ENCODE data around the gene PERM1. TPM values are rescaled to one million over a fixed set of nuclear protein-coding genes. Genes with fewer than 3 reads are reported as not detected.

Gene PERM1
- total RNA-seq, 2 donors from 2014 or later, result not detected

GRCh38 chr1:943545-944340, 38.1 kb downstream of the PERM1 start:
- no peak overlapping the region for H3K4me3 Mint-ChIP-seq
- no peaks in the 10 kb centered on the region for H3K9me3 ChIP-seq (ENCODE audit: control insufficient read depth, low read length, poor library complexity, severe bottlenecking)
- DNase-seq (no peak), ATAC-seq (no peak)
- peaks cover 8% of the 10 kb centered on the region for H3K27me3 Mint-ChIP-seq
- H3K4me1 Mint-ChIP-seq, result peaks cover 7% of the 10 kb centered on the region
- H3K36me3 Mint-ChIP-seq (ENCODE audit: low read depth), result peaks cover 4% of the 10 kb centered on the region
- no peak overlapping the region for H3K27ac Mint-ChIP-seq

GRCh38 chr1:942864-943533, 38.9 kb downstream of the PERM1 start:
- H3K27me3 Mint-ChIP-seq, result peaks cover 15% of the 10 kb centered on the region
- H3K4me1 Mint-ChIP-seq, result peaks cover 7% of the 10 kb centered on the region
- H3K27ac Mint-ChIP-seq, result no peak overlapping the region
- H3K9me3 ChIP-seq (ENCODE audit: control insufficient read depth, low read length, poor library complexity, severe bottlenecking), result no peaks in the 10 kb centered on the region
- peaks cover 3% of the 10 kb centered on the region for H3K36me3 Mint-ChIP-seq (ENCODE audit: low read depth)
- H3K4me3 Mint-ChIP-seq, result peak overlapping the region; percentile 45
- DNase-seq (no peak), ATAC-seq (no peak)

GRCh38 chr1:942411-942821, 39.5 kb downstream of the PERM1 start:
- DNase-seq (no peak), ATAC-seq (no peak)
- no peak overlapping the region for H3K27ac Mint-ChIP-seq
- H3K4me3 Mint-ChIP-seq, result peak overlapping the region; percentile 41
- peaks cover 7% of the 10 kb centered on the region for H3K4me1 Mint-ChIP-seq
- H3K36me3 Mint-ChIP-seq (ENCODE audit: low read depth), result peaks cover 2% of the 10 kb centered on the region
- H3K9me3 ChIP-seq (ENCODE audit: control insufficient read depth, low read length, poor library complexity, severe bottlenecking), result no peaks in the 10 kb centered on the region
- peaks cover 19% of the 10 kb centered on the region for H3K27me3 Mint-ChIP-seq

GRCh38 chr1:941588-942383, 40.1 kb downstream of the PERM1 start:
- no peak for DNase-seq
- Mint-ChIP-seq H3K27ac (no peak overlapping the region), H3K4me1 (peaks cover 7% of the 10 kb centered on the region), H3K27me3 (peaks cover 19% of the 10 kb centered on the region), H3K36me3 (ENCODE audit: low read depth) (peaks cover 2% of the 10 kb centered on the region), H3K4me3 (peak overlapping the region; percentile 82)
- peak; percentile 21 for ATAC-seq
- no peaks in the 10 kb centered on the region for H3K9me3 ChIP-seq (ENCODE audit: control insufficient read depth, low read length, poor library complexity, severe bottlenecking)

GRCh38 chr1:941015-941587, 40.8 kb downstream of the PERM1 start:
- ATAC-seq (no peak), DNase-seq (no peak)
- Mint-ChIP-seq H3K4me3 (peak overlapping the region; percentile 82), H3K27me3 (peaks cover 19% of the 10 kb centered on the region), H3K4me1 (peaks cover 7% of the 10 kb centered on the region), H3K36me3 (ENCODE audit: low read depth) (peaks cover 2% of the 10 kb centered on the region), H3K27ac (no peak overlapping the region)
- H3K9me3 ChIP-seq (ENCODE audit: control insufficient read depth, low read length, poor library complexity, severe bottlenecking), result no peaks in the 10 kb centered on the region

- DNase-seq (no peak), ATAC-seq (peak; percentile 28)
- peak overlapping the region; percentile 82 for H3K4me3 Mint-ChIP-seq
- H3K9me3 ChIP-seq (ENCODE audit: control insufficient read depth, low read length, poor library complexity, severe bottlenecking), result no peaks in the 10 kb centered on the region
- H3K4me1 Mint-ChIP-seq, result peaks cover 7% of the 10 kb centered on the region
- H3K27ac Mint-ChIP-seq, result no peak overlapping the region
- H3K36me3 Mint-ChIP-seq (ENCODE audit: low read depth), result no peaks in the 10 kb centered on the region
- peaks cover 22% of the 10 kb centered on the region for H3K27me3 Mint-ChIP-seq
Measured at GRCh38 chr1:940107-941014, 41.5 kb downstream of the PERM1 start.

GRCh38 chr1:939511-940106, 42.3 kb downstream of the PERM1 start:
- ATAC-seq, result no peak
- no peak for DNase-seq
- Mint-ChIP-seq H3K4me1 (peaks cover 8% of the 10 kb centered on the region), H3K36me3 (ENCODE audit: low read depth) (no peaks in the 10 kb centered on the region), H3K27ac (no peak overlapping the region), H3K27me3 (peaks cover 28% of the 10 kb centered on the region), H3K4me3 (peak overlapping the region; percentile 58)
- H3K9me3 ChIP-seq (ENCODE audit: control insufficient read depth, low read length, poor library complexity, severe bottlenecking), result no peaks in the 10 kb centered on the region

GRCh38 chr1:938711-939489, 43.0 kb downstream of the PERM1 start:
- Mint-ChIP-seq H3K4me1 (peaks cover 8% of the 10 kb centered on the region), H3K36me3 (ENCODE audit: low read depth) (no peaks in the 10 kb centered on the region), H3K27me3 (peaks cover 28% of the 10 kb centered on the region), H3K27ac (no peak overlapping the region), H3K4me3 (no peak overlapping the region)
- no peak for DNase-seq
- ATAC-seq, result no peak
- no peaks in the 10 kb centered on the region for H3K9me3 ChIP-seq (ENCODE audit: control insufficient read depth, low read length, poor library complexity, severe bottlenecking)

GRCh38 chr1:938088-938683, 43.7 kb downstream of the PERM1 start:
- Mint-ChIP-seq H3K27me3 (peaks cover 28% of the 10 kb centered on the region), H3K27ac (no peak overlapping the region), H3K36me3 (ENCODE audit: low read depth) (no peaks in the 10 kb centered on the region), H3K4me1 (peaks cover 8% of the 10 kb centered on the region), H3K4me3 (no peak overlapping the region)
- DNase-seq, result no peak
- peak; percentile 32 for ATAC-seq
- H3K9me3 ChIP-seq (ENCODE audit: control insufficient read depth, low read length, poor library complexity, severe bottlenecking), result no peaks in the 10 kb centered on the region

- no peak for ATAC-seq
- no peak for DNase-seq
- H3K9me3 ChIP-seq (ENCODE audit: control insufficient read depth, low read length, poor library complexity, severe bottlenecking), result no peaks in the 10 kb centered on the region
- Mint-ChIP-seq H3K4me3 (no peak overlapping the region), H3K4me1 (peaks cover 8% of the 10 kb centered on the region), H3K27me3 (peaks cover 28% of the 10 kb centered on the region), H3K27ac (no peak overlapping the region), H3K36me3 (ENCODE audit: low read depth) (no peaks in the 10 kb centered on the region)
Measured at GRCh38 chr1:937521-937920, 44.4 kb downstream of the PERM1 start.
